ENCODE measurements around the gene POLR1H.
A peak's percentile ranks its signal among the peaks of the same experiment; 100 is the strongest.
"Not testable (repeated sequence)": the region's sequence is repeated elsewhere in the genome, so short reads cannot be mapped to it uniquely, and the experiment has no call there.

Gene POLR1H, protein sequence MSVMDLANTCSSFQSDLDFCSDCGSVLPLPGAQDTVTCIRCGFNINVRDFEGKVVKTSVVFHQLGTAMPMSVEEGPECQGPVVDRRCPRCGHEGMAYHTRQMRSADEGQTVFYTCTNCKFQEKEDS

DNA sequence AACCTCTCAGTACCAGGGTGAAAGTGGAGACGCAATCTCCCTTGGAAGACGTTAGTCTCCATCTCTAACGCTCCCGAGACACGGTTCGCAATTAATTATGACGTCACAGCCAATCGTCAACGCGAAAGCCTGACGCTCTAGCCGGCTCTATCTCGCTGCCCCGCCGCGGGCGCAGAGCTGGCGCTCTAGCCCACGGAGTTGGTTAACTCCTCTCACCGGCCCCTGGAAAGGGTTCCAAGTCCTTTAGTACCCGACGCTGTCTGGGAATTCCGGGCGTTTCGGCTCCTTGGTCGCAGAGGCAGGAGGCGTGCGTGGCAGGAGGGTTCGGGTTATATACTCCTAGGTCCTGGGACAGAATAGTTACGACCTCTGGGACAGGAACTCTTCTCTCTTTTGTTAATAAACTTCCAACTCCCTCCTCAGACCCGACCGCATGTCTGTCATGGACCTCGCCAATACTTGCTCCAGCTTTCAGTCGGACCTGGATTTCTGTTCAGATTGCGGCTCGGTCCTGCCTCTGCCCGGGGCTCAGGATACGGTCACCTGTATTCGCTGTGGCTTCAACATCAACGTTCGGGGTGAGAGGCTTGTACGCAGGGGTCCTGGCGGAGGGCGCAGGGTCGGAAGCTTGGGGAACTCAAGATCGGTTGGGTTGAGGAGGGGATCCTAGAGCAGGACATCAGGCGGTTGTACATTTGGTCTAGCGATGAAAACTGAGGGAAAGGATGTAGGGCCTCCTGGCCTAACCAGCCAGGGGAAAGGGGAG, at the start of gene POLR1H:
Gene POLR1H, plus strand, starts transcription at position 174 of the 766 bp plus-strand sequence. Its CDS starts 260 bp downstream, at position 434.
- peak; percentile 86 for DNase-seq

DNA sequence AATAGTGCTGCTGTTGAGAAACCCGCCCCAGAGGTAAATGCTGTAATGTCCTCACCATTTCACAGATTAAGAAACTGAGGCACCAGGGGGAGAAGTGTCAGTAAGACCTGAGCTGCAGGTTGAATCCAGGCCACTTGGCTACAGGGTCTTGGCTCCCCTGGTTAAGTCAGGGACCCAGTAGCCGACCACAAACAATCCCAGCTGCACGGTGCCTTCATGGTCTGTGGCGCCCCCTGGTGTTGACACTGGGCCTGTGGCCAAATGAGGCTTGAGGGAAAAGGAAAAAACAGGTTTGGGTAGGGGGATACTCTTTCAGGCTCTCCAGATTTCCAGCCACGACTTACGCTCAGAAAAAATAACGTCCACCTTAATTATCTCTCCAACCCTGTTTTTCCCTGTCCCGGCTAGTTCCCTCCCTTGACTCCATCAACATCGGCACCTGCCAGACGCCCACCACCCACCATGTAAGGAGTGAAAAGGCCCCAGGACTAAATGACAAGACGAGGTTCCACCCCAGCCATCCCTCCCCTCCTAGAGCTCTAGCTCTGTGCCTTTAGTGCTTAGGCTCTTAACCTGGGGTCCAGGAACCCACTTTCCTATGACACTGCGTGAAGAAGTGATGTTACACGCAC, 47.7 kb upstream of the POLR1H start:
- peak; percentile 21 for DNase-seq

DNA sequence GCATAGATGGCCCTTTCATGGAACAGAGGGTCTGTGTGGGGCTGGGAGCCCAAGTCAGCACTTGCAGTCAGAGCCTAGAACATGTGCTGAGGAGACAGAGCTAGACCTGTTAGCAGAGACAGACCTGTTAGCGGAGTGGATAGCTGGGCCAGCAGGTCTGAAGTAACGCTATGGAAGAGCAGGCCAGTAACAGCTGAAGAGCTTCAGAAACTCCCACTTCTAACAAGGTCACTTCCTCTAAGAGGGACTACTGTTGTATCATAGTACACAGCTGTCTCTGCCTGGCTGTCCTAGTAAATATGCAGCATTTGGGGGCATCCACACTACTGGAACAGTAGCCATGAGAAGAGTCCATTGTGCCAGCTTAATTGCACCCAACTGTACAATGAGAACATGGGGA, 41.2 kb upstream of the POLR1H start:
- no peak for DNase-seq

DNA sequence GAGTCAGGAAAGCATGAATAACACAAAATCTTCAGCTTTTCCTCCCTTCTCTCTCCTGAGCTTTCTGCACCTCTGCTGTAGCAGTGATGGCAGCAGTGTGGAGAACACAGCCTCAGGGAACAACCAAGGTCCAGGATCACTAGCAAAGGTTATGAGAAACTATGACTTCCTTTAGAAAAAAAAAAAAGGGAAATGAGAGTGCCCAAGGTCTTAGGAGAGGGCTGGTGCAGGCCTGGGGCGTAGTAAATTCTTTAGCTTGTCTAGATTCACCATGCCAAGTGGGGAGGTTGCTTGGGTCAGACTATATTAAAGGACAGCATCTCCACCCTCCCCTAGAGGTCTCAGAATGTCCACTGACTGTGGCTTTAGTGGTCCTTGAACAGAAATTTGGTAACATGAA, 40.4 kb upstream of the POLR1H start:
- no peak for DNase-seq

DNA sequence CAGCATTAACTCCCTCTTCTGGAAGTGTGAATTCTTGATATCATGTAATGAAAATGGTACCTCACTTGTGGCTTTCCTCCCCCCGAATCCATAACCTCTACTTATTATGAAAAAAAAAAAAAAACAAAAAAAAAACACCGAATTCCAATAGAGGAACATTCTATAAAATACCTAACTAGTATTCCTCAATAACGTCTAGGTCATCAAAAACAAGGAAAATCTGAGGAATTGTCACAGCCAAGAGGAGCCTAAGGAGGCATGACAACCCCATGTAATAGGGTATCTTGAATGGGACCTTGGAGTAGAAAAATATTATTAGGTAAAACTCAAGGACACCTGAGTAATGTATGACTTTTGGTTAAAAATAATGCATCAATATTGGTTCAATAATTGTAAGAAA, 38.9 kb upstream of the POLR1H start:
- no peak for DNase-seq

DNA sequence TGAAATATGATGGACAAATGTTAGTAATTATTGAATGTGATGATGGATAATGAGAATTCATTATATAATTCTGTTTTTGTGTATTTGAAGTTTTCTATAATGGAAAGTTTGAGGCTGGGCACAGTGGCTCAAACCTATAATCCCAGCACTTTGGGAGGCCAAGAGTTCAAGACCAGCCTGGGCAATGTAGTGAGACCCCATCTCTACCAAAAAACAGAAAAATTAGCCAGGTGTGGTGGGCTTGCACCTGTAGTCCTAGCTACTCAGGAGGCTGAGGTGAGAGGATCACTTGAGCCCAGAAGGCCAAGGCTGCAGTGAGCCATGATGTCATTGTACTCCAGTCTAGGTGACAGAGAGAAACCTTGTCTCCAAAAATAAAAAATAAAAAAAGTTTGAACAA, 38.4 kb upstream of the POLR1H start:
- DNase-seq, result not testable (repeated sequence)

DNA sequence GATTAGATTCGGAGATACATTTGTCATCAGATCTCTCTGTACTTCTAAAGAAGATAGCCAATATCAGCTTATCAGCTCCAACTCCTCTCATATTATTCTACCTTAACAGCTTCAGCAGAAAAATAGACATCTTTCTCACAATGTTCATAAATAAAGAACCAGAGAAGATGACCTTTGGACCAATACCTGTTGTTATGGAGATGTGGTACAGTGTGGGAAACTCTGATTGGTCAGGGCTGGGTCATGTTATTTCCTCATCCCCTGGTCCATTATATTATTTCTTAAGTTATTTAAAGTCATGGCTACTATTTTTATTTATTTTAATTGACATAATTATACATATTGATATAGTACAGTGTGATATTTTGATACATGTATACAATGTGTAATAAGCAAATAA, 35.9 kb upstream of the POLR1H start:
- no peak for DNase-seq

DNA sequence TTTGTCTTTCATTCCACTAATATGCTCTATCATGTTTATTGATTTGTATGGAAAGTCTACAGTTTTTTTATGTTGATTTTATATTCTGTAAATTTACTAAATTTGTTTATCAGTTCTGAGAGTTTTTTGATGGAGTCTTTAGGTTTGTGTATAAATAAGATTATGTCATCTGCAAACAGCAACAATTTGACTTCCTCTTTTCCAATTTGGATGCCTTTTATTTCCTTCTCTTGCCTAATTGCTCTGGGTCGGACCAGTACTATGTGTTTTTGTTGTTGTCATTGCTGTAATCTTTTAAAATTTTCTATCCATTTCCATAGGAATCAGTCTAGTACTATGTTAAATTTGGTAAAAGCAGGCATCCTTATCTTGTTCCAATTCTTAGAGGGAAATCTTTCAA, 31.5 kb upstream of the POLR1H start:
- no peak for DNase-seq

DNA sequence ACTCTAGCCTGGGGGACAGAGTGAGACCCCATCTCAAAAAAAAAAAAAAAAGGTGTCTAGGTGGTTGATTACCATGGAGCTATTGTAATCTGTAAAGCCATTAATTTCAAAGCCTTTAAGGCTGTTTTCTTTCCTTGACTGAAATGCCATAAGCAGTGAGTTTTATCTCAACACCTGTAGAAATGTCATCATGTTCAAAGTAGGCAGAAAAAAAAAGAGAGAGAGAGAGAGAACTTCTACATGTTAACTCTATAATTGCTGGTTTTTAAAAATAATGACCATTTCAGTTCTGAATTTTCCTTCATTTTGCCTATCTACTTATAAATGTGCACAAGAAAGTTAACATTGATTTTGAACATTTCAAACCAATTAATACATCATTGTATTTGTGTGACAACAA, 29.7 kb upstream of the POLR1H start:
- DNase-seq, result no peak

DNA sequence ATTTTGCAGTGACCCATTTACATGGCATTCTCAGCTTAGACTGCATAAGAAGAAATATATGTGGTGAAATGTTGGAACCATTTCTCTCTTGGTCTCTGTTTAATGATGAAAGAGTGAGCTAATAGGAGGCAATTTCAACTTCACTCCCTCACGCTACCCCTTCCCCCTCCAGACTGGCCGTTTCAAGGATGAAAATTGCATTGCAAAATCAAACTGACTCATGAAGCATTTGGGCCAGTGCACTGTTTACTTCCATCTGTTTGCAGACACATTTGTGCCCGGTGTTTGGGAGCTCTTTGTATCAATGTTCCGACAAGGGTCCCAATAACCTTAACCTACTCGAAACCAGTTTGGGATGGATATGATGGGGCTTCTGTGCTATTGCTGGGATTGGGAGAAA, 27.6 kb upstream of the POLR1H start:
- not testable (repeated sequence) for DNase-seq

DNA sequence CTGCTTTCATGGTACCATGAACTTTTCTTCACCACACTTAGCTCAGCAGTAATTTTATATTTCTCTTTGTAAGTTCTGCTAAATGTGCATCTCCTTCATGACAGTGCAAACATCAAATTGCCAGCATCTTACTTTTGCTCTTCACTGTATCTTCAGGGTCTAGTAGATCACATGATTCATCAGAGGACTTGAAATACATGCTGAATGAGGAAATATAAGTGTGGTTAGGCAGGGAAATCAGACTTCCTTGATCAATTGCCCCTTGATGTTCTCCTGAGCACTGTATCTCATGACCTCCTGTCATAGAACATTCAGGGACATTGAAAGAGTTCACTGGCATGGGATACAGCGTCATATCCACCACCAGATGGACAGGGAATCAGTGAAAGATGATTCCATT, 25.3 kb upstream of the POLR1H start:
- DNase-seq, result no peak

DNA sequence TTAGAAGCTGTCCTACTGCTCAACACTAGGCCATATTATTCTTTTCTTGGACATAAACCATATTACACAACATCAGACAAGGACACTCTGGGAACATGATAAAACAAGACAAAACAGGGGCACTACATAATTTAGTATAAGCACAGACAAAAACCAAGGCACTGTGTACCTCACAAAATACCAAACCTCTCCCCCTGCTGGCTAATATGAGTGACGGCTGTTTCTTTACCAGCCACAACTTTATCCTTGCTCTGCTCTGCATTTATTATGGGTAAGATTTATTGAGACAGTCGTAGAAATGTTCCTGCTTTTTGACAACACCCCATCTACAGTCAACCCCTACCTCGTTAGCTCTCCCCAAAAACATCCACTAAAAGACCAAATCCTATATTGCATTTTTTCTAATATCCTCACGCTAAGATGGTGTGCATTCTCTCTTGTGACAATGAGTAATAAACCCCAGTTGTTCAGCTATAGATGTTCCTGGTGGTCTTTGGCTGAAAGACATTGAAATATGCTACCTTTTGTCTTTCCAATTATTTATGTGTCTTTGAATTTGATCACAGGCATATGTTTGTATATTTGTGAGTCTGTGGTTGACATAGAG, 23.8 kb upstream of the POLR1H start:
- DNase-seq, result no peak

DNA sequence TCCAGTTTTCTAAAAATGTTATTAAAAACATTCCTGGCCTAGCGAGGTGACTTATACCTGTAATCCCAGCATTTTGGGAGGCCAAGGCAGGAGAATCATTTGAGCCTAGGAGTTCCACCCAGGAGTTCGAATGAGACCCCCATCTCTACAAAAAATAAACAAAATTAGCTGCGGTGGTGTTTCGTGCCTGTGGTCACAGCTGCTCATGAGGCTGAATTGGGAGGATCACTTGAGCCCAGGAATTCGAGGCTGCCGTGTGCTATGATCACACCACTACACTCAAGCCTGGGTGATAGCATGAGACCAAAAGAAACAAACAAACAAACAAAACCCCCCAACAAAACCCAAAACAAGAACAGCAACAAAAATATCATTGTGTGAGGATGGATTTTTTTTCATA, 19.8 kb upstream of the POLR1H start:
- no peak for DNase-seq

DNA sequence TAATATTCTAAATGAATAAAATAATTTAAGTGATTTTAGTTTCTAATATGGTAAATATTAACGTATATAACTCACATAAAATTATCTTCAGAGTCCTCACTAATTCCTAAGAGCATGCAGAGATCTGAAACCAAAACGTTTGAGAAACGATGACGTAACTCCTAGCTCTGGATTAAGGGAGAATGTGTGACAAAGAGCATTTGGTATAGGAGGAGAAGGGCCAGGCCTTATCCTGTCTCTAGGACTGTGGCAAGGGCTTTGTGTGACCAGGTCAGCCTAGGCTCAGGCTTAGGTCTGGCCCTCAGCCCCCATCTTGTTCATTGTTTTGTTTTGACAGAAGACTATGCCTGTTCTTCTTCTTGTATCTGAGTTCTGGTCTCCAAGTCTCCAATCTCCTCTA, 19.2 kb upstream of the POLR1H start:
- no peak for DNase-seq

DNA sequence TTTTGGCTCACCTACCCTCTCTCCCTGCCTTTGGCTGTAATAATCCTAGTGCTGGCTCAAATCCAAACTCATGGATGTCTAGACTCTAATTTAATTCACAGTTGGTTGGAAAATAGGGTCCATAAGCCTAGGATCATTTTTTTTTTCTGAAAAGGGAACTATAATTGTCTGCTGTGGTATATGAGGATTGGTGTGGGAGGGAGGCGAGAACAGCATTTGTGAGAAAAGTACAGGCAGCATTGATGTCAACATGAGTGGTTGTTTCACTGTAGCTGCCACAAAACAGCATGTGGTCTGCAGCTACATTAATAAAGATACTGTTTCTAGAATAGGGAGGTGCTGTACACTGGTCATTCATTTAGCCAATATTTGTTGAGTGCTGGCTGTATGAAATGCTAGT, 18.6 kb upstream of the POLR1H start:
- no peak for DNase-seq

DNA sequence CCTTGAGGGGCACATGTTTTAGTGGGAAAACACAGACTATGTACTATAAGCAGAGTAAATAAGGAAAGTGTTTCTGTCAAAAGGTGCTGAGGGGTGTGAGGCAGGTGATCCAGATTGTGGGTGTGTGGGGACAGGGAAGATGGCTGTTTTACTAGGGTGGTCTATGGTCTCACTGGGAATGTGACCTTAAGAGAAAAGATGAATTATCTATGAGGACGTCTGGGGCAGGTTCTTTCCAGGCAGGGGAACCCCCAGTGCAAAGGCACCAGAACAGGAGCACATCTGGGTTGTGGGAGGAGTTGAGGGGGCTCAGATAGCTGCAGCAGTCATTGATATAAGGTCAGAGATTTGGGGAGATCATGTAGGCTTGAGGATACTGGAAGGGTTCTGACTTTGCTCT, 18.2 kb upstream of the POLR1H start:
- DNase-seq, result no peak

DNA sequence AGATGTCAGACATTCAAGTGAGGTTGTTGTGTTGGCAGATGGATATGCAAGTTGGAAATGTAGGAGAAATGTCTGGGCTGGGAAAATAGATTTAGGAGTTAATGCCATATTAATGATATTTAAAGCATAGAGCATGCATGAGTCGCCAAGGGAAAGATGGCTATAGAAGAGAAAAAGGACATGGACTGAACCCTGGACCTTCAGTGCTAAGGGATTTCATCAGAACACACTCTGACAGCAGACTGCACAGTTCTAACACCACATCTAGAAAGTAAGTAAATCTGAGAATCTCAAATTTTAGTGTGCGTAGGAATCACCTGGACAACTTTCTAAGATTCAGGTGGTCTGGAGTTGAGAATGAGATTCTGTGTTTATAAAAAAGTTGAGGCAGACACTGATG, 17.3 kb upstream of the POLR1H start:
- DNase-seq, result no peak

DNA sequence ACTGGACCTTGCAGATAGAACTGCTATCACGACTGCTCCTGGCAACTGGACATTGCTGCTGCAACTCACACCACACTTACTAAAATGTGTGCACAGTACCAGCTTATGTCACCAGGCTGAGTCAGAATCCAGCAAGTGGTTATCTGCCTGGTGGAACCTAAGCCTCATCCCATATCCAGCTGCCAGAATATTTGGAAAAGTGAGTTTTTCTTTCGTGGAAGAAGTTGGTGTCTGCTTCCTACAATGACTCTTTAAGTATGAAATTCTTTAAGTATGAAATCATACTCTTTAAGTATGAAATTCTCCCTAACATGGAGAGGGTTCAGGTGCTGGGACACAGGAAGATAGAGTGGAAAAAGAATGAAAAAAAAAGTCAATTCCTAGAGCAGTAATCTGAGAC, 16.4 kb upstream of the POLR1H start:
- no peak for DNase-seq

DNA sequence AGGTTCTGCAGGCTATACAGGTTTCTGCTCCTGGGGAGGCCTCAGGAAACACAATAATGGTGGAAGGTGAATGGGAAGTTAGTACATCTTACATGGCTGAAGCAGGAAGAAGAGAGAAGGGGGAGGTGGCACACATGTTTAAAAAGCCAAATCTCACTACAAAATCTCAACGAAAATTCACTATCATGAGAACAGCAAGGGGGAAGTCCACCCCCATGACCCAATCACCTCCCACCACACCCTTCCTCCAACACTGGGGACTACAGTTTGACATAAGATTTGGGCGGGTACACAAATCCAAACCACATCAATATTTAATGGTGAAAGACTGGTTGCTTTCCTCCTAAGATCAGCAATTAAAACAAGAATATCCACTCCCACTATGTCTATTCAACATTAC, 13.8 kb upstream of the POLR1H start:
- no peak for DNase-seq

DNA sequence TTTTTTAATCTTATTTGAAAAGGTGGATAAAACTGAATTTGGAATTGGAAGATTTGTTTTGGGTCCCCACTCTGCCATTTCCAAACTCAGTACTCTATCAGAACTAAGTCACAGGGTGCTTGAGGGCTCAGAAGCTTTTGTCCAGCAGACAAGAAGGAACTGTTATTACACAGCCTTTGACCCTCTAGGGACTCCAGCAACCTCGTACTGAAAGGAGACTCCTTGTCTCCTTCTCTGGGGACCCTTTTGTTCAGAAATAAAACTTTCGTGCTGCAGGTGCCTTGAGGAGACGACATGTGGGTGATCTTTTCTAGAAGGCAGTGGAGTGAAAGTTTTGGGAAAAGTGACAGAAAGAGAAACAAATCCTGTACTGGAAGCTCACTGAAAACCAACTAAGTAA, 7.4 kb upstream of the POLR1H start:
- no peak for DNase-seq

DNA sequence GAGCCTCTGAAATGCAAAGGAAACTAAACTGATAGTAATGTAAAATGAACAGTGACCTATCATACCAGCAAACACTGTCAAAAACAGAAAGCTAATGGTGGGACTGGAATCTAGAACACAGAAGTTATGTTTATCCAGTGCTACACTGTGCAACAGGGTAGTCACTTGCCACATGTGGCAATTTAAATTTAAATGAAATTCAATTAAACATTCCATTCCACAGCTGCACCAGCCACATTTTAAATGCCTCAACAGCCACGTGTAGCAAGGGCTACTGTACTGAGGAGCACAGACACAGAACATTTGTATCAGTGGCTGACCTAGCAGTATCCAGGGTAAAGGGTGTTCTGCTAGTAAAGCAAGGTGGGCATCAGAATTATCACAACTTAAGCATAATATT, 5.6 kb upstream of the POLR1H start:
- DNase-seq, result no peak

DNA sequence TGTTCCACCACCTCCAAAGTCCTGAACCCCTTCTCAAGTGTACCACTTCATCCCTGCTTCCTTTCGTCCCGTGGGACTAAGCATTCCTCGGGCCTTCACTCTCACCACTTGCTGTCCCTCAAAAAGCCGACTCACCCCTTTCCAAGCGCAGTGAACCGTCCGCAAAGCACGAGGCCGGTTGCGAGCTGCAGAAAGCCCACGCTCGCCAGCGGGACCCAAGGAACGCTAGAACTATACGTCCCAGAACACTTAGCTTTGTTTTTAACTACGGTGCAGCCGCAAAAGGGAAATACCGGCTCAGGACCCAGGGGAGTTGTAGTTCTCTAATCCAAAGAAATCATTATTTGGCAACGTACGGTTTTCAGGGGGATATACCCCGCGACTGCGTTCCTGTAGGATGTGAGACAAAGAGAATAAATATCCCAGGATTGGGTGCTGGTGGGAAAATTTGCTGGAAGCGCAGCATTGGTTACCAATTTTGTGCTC, 416 bp upstream of the POLR1H start:
- DNase-seq, result peak; percentile 38

DNA sequence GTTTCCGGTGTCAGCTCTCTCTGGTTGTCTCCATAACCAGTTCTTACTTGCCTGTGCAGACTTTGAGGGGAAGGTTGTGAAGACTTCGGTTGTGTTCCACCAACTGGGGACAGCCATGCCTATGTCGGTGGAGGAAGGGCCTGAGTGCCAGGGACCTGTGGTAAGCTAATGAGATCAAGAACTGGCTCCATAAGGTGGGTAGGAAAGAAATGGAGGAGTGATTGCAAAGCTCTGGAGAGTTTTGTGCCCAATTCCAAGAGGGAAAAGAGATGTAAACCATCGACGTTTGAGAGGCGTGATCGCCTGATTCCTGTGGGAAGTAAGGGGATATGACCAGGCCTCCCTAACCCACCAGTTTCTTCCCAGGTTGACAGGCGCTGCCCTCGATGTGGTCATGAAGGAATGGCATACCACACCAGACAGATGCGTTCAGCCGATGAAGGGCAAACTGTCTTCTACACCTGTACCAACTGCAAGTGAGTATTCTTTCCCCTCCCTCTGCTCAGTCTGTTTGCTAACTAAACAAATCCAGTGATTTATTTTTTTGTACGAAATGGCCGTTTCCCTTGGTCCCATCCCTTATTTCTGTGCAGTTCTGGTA, 893 bp downstream of the POLR1H start:
- DNase-seq, result no peak

Data from activated naive CD4-positive, alpha-beta T cell treated with Interleukin-2 at 50 U/mL for 16 hours (primary cell).